Measurements from ENCODE around the gene CARD8.
"Not testable (repeated sequence)": the region's sequence is repeated elsewhere in the genome, so short reads cannot be mapped to it uniquely, and the experiment has no call there.

Gene CARD8

DNA sequence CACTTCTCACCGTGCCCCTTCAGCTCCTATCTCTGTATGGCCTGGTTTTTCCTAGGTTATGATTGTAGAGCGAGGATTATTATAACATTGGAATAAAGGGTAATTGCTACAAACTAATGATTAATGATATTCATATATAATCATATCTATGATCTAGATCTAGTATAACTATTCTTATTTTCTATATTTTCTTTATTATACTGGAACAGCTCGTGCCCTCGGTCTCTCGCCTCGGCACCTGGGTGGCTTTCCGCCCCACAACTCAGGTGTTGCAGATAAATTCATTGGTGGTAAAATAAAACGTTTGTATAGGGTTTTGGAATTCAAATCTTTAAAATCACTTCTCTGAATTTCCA is 4.6 kb upstream of the CARD8 start:
- DNase-seq (ENCODE audit: low read depth in 2 of 2) = not testable (repeated sequence)

DNA sequence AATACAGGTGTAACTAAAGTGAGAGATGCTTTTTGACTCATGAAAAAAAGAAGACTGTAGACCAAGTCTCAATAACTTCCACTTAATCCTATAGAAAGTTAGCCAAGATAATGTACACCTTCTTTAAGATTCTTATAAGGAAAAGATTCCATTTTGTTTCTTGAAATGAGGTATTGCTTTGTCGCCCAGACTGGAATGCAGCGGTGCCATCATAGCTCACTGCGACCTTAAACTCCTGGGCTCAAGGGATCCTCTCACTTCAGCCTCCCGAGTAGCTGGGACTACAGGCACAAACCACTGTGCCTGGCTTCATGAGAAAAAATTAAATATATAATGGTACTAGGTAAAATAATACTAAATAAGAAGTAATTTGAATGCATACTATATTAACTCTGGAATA is 3.3 kb upstream of the CARD8 start:
- not testable (repeated sequence) for DNase-seq (ENCODE audit: low read depth in 2 of 2)

DNA sequence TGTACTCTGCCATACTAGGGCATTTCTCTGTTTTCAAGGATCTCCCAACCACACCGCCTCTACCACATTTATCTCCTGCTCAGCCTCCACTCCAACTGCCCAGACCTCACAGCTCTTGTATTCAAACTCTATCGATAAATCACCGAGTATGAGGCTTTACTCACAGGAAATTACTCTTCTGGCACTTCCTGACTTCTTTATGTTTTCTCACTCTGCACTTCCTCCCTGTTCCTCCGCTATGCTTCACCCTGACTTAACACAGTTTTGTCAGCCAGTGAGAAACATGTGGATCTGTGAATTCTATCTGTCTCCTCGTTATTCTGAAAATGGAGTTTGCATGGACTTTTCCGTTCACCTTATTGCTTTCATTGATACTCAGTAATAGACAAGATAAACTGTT is 2.6 kb upstream of the CARD8 start:
- no peak for DNase-seq (ENCODE audit: low read depth in 2 of 2)

DNA sequence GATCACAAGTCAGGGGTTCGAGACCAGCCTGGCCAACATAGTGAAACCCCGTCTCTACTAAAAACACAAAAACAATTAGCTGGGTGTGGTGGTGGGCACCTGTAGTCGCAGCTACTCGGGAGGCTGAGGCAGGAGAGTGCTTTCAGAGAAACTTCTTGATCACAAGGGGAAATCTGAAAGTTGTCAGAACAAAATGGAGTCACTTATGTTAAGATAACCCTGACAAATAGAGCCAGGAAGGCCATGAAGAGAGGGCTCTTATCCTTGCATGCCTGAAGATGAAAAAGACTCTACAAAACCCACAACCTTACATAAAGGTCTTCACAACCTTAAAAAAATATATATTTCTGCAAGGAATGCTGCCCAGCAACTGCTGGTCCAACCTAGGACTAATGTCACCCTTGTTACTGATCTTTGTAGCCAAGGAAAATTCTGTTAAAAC is 1.2 kb downstream of the CARD8 start:
- DNase-seq (ENCODE audit: low read depth in 2 of 2) = no peak

DNA sequence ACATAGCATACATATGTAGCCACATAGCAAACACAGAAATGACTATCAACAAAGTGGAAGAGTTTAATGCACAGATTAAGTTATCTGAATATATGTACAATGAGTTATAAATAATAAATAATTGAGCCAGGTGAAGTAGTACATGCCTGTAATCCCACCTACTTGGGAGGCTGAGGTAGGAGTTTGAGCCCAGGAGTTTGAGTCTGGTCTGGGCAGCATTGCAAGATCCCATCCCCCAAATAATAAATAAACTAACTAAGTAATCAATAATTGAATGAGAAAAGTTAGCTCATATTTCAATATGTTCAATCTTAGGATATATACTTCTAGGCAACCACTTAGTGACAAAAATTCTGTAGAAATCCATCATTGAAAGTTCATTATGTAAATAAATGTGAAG is 1.7 kb downstream of the CARD8 start:
- no peak for DNase-seq (ENCODE audit: low read depth in 2 of 2)

DNA sequence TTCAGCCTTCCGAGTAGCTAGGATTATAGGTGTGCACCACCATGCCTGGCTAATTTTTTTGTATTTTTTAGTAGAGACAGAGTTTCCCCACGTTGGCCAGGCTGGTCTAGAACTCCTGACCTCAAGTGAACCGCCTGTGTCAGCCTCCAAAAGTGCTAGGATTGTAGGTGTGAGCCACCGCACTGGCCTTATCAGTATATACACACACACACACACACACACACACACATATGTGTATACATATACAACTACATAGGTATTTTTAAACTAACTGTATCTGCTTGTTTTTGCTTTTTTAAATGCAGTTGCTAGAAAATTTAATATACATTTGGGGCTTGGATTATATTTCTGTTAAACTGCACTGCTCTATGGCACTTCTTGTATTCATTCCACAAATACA is 3.1 kb downstream of the CARD8 start:
- DNase-seq (ENCODE audit: low read depth in 2 of 2) = no peak

DNA sequence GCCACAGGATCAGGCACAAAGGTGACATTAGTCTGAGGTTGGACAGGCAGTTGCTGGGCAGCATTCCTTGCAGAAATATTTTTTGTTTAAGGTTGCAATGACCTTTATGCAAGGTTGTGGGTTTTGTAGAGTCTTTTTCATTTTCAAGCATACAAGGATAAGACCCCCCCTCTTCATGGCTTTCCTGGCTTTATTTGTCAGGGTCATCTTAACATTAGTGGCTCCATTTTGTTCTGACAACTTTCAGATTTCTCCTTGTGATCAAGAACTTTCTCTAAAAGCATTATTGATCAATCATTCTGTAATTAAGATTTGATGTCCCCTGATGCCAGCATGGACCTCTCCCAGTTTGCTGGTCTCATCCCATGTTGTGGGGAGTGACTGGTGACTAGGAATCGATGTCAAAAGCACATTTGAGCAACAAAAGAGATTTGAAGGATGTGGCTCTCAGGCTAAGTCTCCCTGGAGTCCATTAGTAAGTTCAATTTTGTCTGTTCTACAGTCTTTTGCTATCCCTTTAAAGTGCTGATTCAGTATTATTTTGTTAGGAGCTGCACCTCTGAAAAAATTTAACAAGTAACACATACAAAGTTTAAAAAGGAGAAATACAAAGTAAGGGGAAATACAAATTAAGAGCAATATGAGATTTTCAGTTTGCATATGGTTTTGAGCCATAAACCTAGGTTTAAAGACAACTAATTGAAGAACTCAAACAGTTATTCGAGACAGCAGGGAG is 5.3 kb downstream of the CARD8 start:
- no peak for DNase-seq (ENCODE audit: low read depth in 2 of 2)

DNA sequence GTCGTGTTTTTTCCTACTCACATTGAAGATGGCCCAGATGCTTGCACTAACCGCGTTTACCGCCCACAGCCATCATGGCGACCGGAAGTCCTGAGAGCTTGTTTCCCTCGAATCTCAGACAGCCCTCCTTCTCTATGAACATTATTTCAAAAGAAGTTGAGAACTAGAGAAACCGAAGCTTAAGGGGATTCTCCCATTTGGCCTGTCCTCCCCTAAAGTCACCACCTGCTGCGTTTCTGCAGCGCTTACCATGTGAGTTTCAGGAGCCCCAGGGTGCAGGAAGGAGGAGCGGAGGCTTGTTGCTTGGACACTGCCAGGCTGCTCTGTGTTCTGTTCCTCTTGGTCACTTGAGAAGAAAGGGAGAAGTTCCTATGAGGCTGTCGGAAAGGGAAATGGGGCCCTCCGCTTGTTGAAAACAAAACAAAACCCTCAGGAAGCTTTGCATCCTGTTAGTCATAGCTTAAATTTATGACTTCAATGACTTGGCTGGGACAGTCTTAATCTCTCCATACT is 6.2 kb downstream of the CARD8 start:
- DNase-seq (ENCODE audit: low read depth in 2 of 2) = no peak

DNA sequence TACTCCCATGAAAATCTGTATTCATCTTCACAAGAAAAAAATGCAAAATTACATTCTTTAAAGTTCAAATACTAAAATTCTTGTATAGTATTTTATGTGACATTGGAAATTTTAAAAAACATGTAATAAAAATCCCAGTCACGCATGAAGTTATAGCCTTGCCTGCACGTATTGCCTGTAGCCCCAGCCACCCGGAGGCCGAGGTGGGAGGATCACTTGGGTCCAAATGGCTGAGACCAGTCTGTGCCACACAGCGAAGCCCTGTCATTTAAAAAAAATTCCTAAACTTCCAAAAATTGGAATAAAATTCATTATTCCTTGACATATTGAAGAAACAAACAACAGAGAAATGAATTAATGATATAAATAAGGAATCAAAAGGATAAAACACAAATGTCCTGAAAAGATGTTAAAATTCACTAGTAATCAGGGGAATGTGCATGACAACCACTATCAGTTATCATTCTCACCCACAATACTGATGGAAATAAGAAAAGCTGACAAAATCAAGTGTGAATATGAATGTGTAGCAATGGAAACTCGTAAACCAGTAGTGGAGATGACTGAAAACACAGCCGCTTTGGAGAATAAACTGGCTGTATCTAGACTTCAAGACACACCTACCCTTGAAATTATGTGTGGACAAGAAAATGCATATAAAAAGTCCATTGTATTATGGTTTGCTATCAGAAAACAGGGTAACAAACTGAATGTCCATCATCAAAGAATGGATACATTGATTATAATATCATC is 7.5 kb downstream of the CARD8 start:
- no peak for DNase-seq (ENCODE audit: low read depth in 2 of 2)

DNA sequence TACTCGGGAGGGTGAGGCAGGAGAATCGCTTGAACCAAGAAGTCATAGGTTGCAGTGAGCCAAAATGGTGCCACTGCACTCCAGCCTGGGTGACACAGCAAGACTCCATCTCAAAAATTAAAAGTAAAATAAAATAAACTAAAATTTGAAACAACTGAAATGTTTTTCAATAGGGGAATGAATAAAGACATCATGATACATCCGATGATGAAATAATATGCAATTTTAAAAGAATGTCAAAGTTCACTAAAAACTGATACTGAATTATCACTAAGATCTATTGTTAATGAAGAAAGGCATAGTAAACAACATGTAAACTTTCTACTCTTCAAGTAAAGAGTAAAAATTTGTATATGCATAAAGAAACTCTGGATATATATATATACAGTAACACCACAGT is 8.5 kb downstream of the CARD8 start:
- no peak for DNase-seq (ENCODE audit: low read depth in 2 of 2)

DNA sequence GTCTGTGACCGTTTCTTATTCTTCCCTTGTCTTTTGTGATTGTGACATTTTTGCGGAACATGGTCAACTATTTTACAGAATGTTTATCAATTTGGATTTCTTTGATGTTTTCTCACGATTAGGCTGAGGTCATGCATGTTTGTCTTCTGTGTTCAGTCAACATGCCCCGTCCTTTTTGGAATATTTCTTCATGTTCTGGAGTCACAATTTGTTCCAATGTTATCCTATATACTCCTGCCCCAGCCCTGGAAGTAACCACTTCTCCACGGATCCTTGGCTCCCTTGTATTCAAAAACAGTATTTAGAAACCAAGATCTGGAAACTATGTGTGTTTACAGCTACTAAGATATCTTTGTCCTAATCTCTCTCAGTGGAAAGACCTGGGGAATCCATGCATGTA is 9.6 kb downstream of the CARD8 start:
- DNase-seq (ENCODE audit: low read depth in 2 of 2) = no peak

DNA sequence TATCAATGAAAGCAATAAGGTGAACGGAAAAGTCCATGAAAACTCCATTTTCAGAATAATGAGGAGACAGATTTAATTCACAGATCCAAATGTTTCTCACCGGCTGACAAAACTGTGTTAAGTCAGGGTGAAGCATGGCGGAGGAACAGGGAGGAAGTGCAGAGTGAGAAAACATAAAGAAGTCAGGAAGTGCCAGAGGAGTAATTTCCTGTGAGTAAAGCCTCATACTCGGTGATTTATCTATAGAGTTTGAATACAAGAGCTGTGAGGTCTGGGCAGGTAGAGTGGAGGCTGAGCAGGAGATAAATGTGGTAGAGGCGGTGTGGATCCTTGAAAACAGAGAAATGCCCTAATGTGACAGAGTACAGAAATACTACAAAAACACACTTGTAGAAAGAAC is 11.4 kb downstream of the CARD8 start:
- DNase-seq (ENCODE audit: low read depth in 2 of 2) = no peak

DNA sequence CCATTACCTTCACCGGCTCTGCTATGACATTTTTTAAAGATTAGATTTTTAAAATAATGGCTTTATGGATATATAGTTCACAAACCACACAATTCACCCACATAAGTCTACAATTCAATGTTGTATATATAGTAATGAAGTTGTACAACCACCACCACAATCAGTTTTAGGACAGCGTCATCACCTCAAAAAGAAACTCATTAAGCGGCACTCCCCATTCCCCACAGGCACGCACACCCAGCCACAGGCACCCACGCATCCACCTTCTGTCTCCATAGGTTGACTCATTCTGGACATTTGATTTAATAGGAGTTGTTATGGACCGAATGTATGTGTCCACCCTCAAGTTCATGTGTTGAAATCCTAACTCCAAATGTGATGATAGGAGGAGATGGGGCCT is 13.9 kb downstream of the CARD8 start:
- DNase-seq (ENCODE audit: low read depth in 2 of 2) = not testable (repeated sequence)

DNA sequence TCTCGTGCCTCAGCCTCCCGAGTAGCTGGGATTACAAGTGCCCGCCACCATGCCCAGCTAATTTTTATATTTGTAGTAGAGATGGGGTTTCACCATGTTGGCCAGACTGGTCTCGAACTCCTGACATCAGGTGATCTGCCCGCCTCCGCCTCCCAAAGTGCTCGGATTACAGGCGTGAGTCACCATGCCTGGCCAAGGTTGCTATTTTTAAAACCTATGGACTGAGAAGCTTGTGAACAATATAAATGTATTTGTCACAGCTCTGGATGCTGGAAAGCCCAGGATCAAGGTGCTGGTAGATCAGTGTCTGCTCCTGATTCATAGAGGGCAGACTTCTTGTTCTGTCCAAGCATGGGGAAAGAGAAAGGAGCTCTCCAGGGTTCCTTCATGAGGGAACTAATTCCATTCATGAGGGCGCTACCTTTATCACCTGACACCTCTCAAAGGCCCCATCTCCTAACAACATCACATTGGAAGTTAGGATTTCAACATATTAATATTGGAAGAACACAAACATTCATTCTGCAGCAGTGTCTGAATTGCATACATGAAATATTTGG is 16.1 kb downstream of the CARD8 start:
- no peak for DNase-seq (ENCODE audit: low read depth in 2 of 2)

DNA sequence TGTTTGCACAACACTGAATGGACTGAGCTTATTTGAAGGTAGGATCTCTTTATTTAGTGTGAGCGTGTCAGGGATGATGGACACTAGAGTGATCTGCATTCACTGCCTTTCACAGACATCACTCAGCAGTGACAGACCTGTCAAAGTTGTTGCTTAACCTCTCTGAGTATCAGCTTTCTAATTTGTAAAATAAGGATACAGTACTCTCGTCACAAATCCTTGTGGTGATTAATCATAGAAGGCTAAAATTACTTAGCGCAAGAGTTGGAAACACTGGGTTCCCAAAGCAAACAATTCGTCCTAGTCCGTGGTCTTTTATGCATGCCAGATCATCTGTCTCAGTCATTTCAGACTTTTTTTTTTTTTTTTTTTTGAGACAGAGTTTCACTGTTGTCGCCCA is 16.6 kb downstream of the CARD8 start:
- DNase-seq (ENCODE audit: low read depth in 2 of 2) = no peak

DNA sequence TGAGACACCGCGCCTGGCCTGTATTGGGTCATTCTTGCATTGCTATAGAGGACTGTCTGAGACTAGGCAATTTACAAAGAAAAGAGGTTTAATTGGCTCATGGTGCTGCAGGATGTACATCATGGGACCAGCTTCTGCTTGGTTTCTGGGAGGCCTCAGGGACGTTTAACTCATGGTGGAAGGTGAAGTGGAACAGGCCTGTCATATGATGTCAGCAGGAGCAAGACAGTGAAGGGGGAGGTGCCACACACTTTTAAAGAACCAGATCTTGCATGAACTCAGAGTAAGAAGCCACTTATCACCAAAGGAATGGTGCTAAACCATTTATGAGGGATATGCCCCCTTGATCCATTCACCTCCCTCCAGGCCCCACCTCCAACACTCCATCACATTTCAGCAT is 18.7 kb downstream of the CARD8 start:
- no peak for DNase-seq (ENCODE audit: low read depth in 2 of 2)

DNA sequence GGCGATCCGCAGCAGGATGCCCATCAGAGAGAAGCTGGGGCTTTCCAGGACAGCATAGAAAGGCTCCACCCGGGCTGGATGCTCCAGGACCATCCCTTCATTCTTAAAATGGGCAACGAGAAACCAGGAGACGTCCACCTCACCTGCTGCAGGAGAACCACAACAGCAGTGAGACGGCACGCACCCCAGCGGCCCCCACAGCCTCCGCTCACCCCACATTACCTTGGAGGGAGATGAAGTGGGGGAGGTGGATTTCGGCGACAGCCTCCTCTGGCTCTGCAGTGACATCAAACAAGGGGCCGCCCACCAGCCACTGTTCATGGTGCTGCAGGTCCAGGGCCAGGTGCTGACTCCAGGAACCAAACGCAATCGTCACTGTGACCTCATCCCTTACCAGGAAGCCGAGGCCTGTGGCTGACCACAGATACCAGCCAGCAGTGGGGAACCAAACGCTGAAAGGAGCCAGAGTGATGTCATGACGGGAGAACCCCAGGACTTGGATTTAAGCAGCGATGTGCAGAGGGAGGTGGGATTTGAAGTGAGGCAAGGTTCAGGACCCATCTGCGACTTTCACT is 25.1 kb downstream of the CARD8 start:
- no peak for DNase-seq (ENCODE audit: low read depth in 2 of 2)

DNA sequence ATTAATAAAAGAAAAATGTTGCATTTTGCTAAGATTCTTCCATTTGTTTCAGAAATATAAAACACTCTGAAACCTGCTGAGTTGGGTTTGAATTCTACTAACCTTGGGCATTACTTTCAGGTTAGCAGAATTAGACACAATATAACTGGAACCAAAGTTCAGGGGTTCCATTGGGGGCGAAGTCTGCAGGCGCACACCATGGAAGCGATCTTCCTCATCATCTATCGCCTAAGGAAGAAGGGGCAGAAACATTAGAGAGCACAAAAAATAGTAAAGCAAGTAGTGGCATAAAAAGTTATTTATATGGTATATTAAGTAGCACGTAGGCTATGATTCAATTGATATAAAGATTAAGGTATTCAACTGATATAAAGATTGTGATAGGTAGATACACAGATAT is 34.1 kb downstream of the CARD8 start:
- no peak for DNase-seq (ENCODE audit: low read depth in 2 of 2)

DNA sequence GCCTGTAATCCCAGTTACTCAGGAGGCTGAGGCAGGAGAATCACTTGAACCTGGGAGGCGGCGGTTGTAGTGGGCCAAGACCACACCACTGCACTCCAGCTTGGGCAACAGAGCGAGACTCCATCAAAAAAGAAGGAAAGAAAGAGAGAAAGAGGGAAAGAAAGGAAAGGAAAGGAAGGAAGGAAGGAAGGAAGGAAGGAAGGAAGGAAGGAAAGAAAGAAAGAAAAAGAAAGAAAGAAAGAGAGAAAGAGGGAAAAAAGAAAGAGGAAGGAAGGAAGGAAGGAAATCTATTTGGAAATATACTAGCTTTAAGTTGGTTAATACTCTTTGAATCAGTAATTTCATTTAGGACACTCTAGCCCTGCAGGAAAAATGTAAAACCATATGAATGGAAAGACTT is 34.9 kb downstream of the CARD8 start:
- not testable (repeated sequence) for DNase-seq (ENCODE audit: low read depth in 2 of 2)

DNA sequence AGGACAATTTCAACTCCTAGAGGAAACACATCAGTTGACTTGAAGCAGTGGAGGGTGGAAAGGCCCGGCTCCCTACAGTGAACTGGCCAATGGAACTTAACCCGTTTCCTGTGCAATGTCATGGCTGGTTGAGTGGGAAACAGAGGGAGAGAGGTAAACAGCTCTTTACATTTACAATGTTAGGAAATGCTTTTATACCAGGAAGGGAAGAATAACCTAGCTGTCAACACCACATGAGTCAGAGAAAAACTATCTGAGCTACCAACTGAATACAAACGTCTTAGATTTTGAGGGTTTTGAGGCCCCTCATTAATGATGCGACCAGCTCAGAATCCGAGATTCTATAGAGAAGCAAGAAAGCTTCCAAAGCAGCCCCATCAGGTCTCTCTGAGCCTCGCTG is 36.7 kb downstream of the CARD8 start:
- peak; percentile 12 to 20 for DNase-seq (ENCODE audit: low read depth in 2 of 2)

DNA sequence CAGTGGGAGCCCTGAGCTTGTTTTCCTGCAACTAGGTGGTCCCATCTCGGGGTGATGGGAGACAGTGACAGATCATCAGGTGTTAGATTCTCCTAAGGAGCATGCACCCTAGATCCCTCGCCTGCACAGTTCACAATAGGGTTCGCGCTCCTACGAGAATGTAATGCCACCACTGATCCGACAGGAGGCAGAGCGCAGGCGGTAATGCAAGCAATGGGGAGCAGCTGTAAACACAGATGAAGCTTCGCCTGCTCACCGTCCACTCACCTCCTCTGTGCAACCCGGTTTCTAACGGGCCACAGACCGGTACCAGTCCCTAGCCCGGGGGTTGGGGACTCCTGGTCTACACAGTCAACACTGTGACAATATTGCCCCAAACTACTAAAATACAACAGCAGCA is 38.8 kb downstream of the CARD8 start:
- no peak for DNase-seq (ENCODE audit: low read depth in 2 of 2)

DNA sequence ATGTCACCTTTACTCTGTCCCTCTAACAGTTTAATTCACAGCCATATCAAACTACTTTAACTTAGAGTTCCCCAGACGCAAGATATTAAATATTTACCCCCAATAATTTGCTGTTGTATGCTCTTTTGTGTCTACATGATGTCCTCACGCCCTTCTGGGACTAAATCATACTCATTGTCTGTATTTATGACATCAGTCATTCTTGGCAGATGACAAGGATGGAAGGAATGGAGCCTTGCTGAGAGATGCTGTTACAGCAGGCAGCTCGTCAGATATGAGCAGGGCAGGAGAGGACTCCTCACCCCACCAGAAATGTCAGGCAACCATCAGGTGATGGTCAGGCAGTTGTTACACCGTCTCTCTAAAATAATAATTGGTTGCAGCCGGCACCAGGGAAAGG is 41.8 kb downstream of the CARD8 start:
- no peak for DNase-seq (ENCODE audit: low read depth in 2 of 2)

DNA sequence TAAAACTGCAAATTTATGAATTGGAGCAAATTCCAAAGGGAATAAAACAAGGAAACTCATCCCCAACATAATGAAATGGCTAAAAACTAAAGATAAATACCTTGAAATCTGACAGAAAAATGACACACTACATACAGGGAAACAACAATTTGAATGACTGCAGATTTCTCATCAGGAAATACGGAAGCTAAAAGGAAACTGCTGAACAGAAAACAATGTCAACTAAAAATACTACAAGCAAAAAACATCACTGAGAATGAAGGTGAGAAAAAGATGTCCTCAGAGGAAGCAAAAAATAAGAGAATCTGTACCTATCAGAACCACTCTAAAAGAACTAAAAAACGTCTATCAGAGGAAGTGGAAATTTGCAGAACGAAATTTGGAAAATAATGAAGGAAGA is 45.7 kb downstream of the CARD8 start:
- DNase-seq (ENCODE audit: low read depth in 2 of 2) = no peak

All from fibroblast of skin of left quadriceps (primary cell).